Stimulated activated CD4-positive, alpha-beta T cell treated with anti-CD3 and anti-CD28 coated beads, TNF-alpha, amount 100 ng/mL, for 48 hours (primary cell): ENCODE measurements around the gene CHCHD6.

Source experiments
- DNase-seq, 3 donors: peaks; one replicate each; pipeline ENCODE4 v3.0.0-alpha.2; 2020; ENCODE audit warnings: low read depth in 3 of 3

CHCHD6 gene

GRCh38 chr3:127008236-127008635, 304.2 kb downstream of the CHCHD6 start:
- no peak for DNase-seq

DNA sequence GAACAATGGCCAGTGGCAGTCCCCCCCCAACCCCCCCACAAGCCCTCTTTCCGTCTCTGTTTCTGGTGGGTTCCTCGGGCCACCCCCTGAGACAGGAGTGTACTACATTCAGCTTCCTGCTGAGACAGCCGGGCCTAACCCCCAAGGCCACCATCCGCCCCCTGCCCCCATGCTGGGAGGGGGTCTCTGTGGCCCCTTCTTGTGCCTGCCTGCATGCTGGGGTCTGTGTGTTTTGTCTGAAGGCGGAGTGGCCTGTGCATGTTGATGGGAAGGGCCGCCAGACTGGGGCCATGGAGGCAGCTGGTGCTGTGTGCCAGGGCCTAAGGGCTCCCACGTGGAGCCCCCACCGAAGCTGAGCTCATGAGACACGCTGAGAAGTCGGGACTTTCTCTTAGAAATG, 305.5 kb downstream of the CHCHD6 start:
- DNase-seq: no peak
